ENCODE measurements around the gene PPM1D.
A peak's percentile ranks its signal among the peaks of the same experiment; 100 is the strongest.

The PPM1D gene

DNA sequence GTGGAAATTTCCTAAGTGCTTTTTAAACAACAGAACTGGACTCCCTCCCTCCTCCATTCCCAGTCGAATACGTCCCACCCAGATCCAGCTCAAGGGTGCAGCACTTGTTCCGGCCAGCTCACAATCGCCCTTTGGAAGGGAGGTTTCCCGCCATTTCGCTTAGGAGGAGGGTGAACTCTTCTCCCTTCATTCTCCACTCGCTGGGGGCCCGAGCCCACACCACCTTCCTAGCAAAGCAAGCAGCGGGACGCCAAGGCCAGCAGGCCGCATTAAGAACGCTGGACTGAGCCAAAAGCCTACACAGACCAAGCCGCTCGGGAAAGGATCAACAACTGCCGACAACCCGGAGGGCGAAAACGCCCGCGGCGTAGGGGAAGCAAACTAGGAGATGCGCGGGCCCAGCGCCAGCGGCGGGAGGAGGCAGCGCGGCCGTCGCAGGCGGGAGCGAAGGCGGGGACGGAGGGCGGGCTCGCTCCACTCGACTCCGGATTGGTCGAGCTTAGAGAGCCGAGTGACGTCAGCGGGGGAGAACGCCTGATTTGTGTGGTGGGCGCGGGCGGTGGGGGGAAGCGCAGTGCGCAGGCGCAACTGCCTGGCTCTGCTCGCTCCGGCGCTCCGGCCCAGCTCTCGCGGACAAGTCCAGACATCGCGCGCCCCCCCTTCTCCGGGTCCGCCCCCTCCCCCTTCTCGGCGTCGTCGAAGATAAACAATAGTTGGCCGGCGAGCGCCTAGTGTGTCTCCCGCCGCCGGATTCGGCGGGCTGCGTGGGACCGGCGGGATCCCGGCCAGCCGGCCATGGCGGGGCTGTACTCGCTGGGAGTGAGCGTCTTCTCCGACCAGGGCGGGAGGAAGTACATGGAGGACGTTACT, at the start of gene PPM1D (continued):
- TF ChIP-seq SCRT1 (tag by site-specific recombination; IDR thresholded peaks at IDR 0.05; ENCODE audit: borderline replicate concordance) (no peak), ZNF548 (tag by site-specific recombination; IDR thresholded peaks at IDR 0.05) (no peak), ZNF596 (tag by site-specific recombination; IDR thresholded peaks at IDR 0.05) (peak; percentile 50; the same call in 1 of the 2 replicates), ZNF2 (tag by site-specific recombination; IDR thresholded peaks at IDR 0.05) (peak; percentile 93), ZNF514 (tag by site-specific recombination; IDR thresholded peaks at IDR 0.05) (no peak), ZFHX2 (tag by site-specific recombination; conservative IDR thresholded peaks at IDR 0.05) (peak; percentile 98), ZEB2 (tag by site-specific recombination; IDR thresholded peaks at IDR 0.05) (peak; percentile 94), ZNF10 (tag by site-specific recombination; IDR thresholded peaks at IDR 0.05) (peak; percentile 47; the same call in 1 of the 2 replicates), ZNF837 (tag by site-specific recombination; IDR thresholded peaks at IDR 0.05) (no peak), ZNF629 (tag by site-specific recombination; IDR thresholded peaks at IDR 0.05) (peak; percentile 92), ZNF274 (IDR thresholded peaks at IDR 0.05; ENCODE audit: low read length) (no peak), ZNF274 (tag by site-specific recombination; IDR thresholded peaks at IDR 0.05; ENCODE audit: borderline replicate concordance) (no peak), ZNF571 (tag by site-specific recombination; IDR thresholded peaks at IDR 0.05) (no peak), GLI2 (tag by site-specific recombination; IDR thresholded peaks at IDR 0.05; ENCODE audit: borderline replicate concordance, low read depth) (no peak), ZNF184 (tag by site-specific recombination; IDR thresholded peaks at IDR 0.05) (no peak), ZNF175 (tag by site-specific recombination; IDR thresholded peaks at IDR 0.05) (no peak), ZNF624 (tag by site-specific recombination; IDR thresholded peaks at IDR 0.05) (no peak), ZNF146 (tag by site-specific recombination; IDR thresholded peaks at IDR 0.05) (peak; percentile 41), ZNF341 (tag by site-specific recombination; IDR thresholded peaks at IDR 0.05; ENCODE audit: low read depth) (peak; percentile 98), ZNF433 (tag by site-specific recombination; IDR thresholded peaks at IDR 0.05; ENCODE audit: low read depth) (no peak), ZNF621 (tag by site-specific recombination; IDR thresholded peaks at IDR 0.05) (no peak), SCRT2 (tag by site-specific recombination; IDR thresholded peaks at IDR 0.05) (peak; percentile 96), ZNF677 (tag by site-specific recombination; IDR thresholded peaks at IDR 0.05) (no peak), HOXA7 (CRISPR knock-in tag; IDR thresholded peaks at IDR 0.05; ENCODE audit: borderline replicate concordance) (no peak)
- TF ChIP-seq, protein P1, sequence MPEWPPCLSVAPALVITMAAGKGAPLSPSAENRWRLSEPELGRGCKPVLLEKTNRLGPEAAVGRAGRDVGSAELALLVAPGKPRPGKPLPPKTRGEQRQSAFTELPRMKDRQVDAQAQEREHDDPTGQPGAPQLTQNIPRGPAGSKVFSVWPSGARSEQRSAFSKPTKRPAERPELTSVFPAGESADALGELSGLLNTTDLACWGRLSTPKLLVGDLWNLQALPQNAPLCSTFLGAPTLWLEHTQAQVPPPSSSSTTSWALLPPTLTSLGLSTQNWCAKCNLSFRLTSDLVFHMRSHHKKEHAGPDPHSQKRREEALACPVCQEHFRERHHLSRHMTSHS (tag by site-specific recombination; IDR thresholded peaks at IDR 0.05), result no peak
- TF ChIP-seq, protein P2, sequence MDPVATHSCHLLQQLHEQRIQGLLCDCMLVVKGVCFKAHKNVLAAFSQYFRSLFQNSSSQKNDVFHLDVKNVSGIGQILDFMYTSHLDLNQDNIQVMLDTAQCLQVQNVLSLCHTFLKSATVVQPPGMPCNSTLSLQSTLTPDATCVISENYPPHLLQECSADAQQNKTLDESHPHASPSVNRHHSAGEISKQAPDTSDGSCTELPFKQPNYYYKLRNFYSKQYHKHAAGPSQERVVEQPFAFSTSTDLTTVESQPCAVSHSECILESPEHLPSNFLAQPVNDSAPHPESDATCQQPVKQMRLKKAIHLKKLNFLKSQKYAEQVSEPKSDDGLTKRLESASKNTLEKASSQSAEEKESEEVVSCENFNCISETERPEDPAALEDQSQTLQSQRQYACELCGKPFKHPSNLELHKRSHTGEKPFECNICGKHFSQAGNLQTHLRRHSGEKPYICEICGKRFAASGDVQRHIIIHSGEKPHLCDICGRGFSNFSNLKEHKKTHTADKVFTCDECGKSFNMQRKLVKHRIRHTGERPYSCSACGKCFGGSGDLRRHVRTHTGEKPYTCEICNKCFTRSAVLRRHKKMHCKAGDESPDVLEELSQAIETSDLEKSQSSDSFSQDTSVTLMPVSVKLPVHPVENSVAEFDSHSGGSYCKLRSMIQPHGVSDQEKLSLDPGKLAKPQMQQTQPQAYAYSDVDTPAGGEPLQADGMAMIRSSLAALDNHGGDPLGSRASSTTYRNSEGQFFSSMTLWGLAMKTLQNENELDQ (tag by site-specific recombination; IDR thresholded peaks at IDR 0.05; ENCODE audit: low read depth), result no peak
- TF ChIP-seq, protein P3, sequence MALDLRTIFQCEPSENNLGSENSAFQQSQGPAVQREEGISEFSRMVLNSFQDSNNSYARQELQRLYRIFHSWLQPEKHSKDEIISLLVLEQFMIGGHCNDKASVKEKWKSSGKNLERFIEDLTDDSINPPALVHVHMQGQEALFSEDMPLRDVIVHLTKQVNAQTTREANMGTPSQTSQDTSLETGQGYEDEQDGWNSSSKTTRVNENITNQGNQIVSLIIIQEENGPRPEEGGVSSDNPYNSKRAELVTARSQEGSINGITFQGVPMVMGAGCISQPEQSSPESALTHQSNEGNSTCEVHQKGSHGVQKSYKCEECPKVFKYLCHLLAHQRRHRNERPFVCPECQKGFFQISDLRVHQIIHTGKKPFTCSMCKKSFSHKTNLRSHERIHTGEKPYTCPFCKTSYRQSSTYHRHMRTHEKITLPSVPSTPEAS (tag by site-specific recombination; IDR thresholded peaks at IDR 0.05), result peak; percentile 51; the same call in 1 of the 2 replicates
- TF ChIP-seq, protein P4, sequence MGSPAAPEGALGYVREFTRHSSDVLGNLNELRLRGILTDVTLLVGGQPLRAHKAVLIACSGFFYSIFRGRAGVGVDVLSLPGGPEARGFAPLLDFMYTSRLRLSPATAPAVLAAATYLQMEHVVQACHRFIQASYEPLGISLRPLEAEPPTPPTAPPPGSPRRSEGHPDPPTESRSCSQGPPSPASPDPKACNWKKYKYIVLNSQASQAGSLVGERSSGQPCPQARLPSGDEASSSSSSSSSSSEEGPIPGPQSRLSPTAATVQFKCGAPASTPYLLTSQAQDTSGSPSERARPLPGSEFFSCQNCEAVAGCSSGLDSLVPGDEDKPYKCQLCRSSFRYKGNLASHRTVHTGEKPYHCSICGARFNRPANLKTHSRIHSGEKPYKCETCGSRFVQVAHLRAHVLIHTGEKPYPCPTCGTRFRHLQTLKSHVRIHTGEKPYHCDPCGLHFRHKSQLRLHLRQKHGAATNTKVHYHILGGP (tag by site-specific recombination; IDR thresholded peaks at IDR 0.05), result no peak
- TF ChIP-seq, protein P5, sequence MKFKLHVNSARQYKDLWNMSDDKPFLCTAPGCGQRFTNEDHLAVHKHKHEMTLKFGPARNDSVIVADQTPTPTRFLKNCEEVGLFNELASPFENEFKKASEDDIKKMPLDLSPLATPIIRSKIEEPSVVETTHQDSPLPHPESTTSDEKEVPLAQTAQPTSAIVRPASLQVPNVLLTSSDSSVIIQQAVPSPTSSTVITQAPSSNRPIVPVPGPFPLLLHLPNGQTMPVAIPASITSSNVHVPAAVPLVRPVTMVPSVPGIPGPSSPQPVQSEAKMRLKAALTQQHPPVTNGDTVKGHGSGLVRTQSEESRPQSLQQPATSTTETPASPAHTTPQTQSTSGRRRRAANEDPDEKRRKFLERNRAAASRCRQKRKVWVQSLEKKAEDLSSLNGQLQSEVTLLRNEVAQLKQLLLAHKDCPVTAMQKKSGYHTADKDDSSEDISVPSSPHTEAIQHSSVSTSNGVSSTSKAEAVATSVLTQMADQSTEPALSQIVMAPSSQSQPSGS (tag by site-specific recombination; IDR thresholded peaks at IDR 0.05; ENCODE audit: low read depth), result peak; percentile 99
- TF ChIP-seq, protein P6, sequence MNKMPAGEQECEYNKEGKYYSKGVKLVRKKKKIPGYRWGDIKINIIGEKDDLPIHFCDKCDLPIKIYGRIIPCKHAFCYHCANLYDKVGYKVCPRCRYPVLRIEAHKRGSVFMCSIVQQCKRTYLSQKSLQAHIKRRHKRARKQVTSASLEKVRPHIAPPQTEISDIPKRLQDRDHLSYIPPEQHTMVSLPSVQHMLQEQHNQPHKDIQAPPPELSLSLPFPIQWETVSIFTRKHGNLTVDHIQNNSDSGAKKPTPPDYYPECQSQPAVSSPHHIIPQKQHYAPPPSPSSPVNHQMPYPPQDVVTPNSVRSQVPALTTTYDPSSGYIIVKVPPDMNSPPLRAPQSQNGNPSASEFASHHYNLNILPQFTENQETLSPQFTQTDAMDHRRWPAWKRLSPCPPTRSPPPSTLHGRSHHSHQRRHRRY (tag by site-specific recombination; IDR thresholded peaks at IDR 0.05), result no peak; the same call in 1 of the 2 replicates

Measured in HEK293 (cell line).